WTC11 (cell line): ENCODE data around the gene CEP72. TPM values are rescaled to one million over a fixed set of nuclear protein-coding genes. Genes with fewer than 3 reads are reported as not detected.

ENCODE experiments used
- ATAC-seq: fragments of 200-7000 bp; cut with Tn5 transposase; 2 replicates; pipeline ENCODE4 v1.10.0; 2021; ENCODE audit warnings: mild to moderate bottlenecking, moderate library complexity
- CTCF ChIA-PET: fragments of 300-600 bp; sonication (Branson Sonifier 250); formaldehyde crosslinking; loops from one replicate; lab custom pipeline; 2021; ENCODE audit warnings: antibody characterized with exemption; lab: Charles Lee
- POLR2A ChIA-PET: fragments of 350-600 bp; sonication (Branson Sonifier 250); formaldehyde crosslinking; loops from one replicate; lab custom pipeline; 2021; ENCODE audit warnings: antibody characterized with exemption; lab: Charles Lee
- DNase-seq: peaks from one replicate; pipeline ENCODE4 v3.0.0; 2021; ENCODE audit warnings: low spot score
- H3K27ac Mint-ChIP-seq: 2 replicates; pipeline ENCODE4 v1.8.0; 2021; ENCODE audit warnings: mixed read lengths
- H3K27me3 Mint-ChIP-seq: 2 replicates; pipeline ENCODE4 v1.8.0; 2021; ENCODE audit warnings: low read depth, mild to moderate bottlenecking, moderate library complexity, mixed read lengths
- H3K36me3 Mint-ChIP-seq: 2 replicates; pipeline ENCODE4 v1.8.0; 2021; ENCODE audit warnings: mixed read lengths
- H3K4me1 Mint-ChIP-seq: 2 replicates; pipeline ENCODE4 v1.8.0; 2022; ENCODE audit warnings: mixed read lengths
- H3K4me3 Mint-ChIP-seq: 2 replicates; pipeline ENCODE4 v1.8.0; 2021; ENCODE audit warnings: mild to moderate bottlenecking, moderate library complexity, mixed read lengths
- H3K9me3 Mint-ChIP-seq: 2 replicates; pipeline ENCODE4 v1.8.0; 2021; ENCODE audit warnings: mixed read lengths
- CBFB ChIP-seq: sonication (generic); formaldehyde crosslinking; IDR thresholded peaks from 2 replicates; pipeline ENCODE4 v1.8.1; 2022; ENCODE audit warnings: mild to moderate bottlenecking, low read depth, missing genetic modification reagents
- E2F4 ChIP-seq: sonication (generic); formaldehyde crosslinking; IDR thresholded peaks from 2 replicates; pipeline ENCODE4 v1.8.1; 2022; ENCODE audit warnings: low read depth, mild to moderate bottlenecking, moderate library complexity, missing genetic modification reagents, borderline replicate concordance
- E2F5 ChIP-seq: sonication (generic); formaldehyde crosslinking; IDR thresholded peaks from 2 replicates; pipeline ENCODE4 v1.8.1; 2022; ENCODE audit warnings: mild to moderate bottlenecking, moderate library complexity, missing genetic modification reagents
- FOXJ3 ChIP-seq: sonication (generic); formaldehyde crosslinking; IDR thresholded peaks from 2 replicates; pipeline ENCODE4 v1.9.0; 2021; ENCODE audit warnings: missing genetic modification reagents, mild to moderate bottlenecking, borderline replicate concordance
- KAT7 ChIP-seq: sonication (generic); formaldehyde crosslinking; IDR thresholded peaks from 2 replicates; pipeline ENCODE4 v1.8.1; 2023; ENCODE audit warnings: missing genetic modification reagents, mild to moderate bottlenecking, borderline replicate concordance
- MXD4 ChIP-seq: fragments of 250-450 bp; sonication (Bioruptor Pico); IDR thresholded peaks from 2 replicates; pipeline ENCODE4 v1.8.0; 2021; ENCODE audit warnings: mild to moderate bottlenecking, moderate library complexity, borderline replicate concordance
- NFYB ChIP-seq: sonication (generic); formaldehyde crosslinking; conservative IDR thresholded peaks from 2 replicates; pipeline ENCODE4 v1.8.0; 2022; ENCODE audit warnings: low read depth, missing genetic modification reagents
- SP1 ChIP-seq: sonication (generic); formaldehyde crosslinking; conservative IDR thresholded peaks from 2 replicates; pipeline ENCODE4 v1.8.1; 2022; ENCODE audit warnings: missing genetic modification reagents
- ZMAT4 ChIP-seq: fragments of 250-450 bp; sonication (Bioruptor Pico); IDR thresholded peaks from 2 replicates; pipeline ENCODE4 v1.9.0; 2021; ENCODE audit warnings: mild to moderate bottlenecking
- ZNF121 ChIP-seq: sonication (generic); formaldehyde crosslinking; IDR thresholded peaks from 2 replicates; pipeline ENCODE4 v1.8.0; 2023; ENCODE audit warnings: missing genetic modification reagents
- ZNF425 ChIP-seq: fragments of 250-450 bp; sonication (Bioruptor Pico); conservative IDR thresholded peaks from 2 replicates; pipeline ENCODE4 v1.9.0; 2021; ENCODE audit warnings: mild to moderate bottlenecking
- total RNA-seq: library from RNA; stranded (reverse); gene quantifications from 3 replicates; pipeline ENCODE4 v1.2.3, GENCODE V29; 2021
- TF ChIP-seq, protein P1 (sequence below): sonication (generic); formaldehyde crosslinking; IDR thresholded peaks from 2 replicates; pipeline ENCODE4 v1.8.1; 2023; ENCODE audit warnings: mild to moderate bottlenecking, moderate library complexity, missing genetic modification reagents
- TF ChIP-seq, protein P2 (sequence below): sonication (generic); formaldehyde crosslinking; IDR thresholded peaks from 2 replicates; pipeline ENCODE4 v1.8.0; 2023; ENCODE audit warnings: missing genetic modification reagents
- TF ChIP-seq, protein P3 (sequence below): sonication (generic); formaldehyde crosslinking; IDR thresholded peaks from 2 replicates; pipeline ENCODE4 v1.8.1; 2023; ENCODE audit warnings: mild to moderate bottlenecking, missing genetic modification reagents, moderate library complexity
- TF ChIP-seq, protein P4 (sequence below): sonication (generic); formaldehyde crosslinking; IDR thresholded peaks from 2 replicates; pipeline ENCODE4 v1.8.0; 2022; ENCODE audit warnings: mild to moderate bottlenecking, missing genetic modification reagents
- TF ChIP-seq, protein P5 (sequence below): sonication (generic); formaldehyde crosslinking; IDR thresholded peaks from 2 replicates; pipeline ENCODE4 v1.8.0; 2022; ENCODE audit warnings: mild to moderate bottlenecking, missing genetic modification reagents

The CEP72 gene
- total RNA-seq, 1 experiment from 2014 or later = 26.6 TPM

DNA sequence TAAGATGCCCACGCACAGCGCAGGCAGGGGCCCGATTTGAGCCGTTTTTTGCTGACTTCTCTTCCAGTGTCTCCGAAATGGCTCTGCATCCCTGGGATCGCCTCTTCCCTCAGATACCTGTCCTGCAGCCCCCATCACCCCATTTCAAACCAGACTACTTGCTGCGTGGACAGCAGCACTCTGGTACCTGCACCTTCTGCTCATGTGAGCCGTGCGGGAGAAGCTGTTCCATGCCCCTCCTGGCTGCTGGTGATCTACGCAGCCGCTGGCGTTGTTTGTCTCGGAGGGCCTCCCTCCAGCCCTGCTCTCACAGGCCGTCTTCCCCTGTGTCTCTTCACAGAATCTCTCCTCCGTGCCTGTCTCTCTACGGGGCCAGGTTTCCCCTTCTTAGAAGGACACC, 13.4 kb downstream of the CEP72 start:
- no peak for TF ChIP-seq E2F4
- TF ChIP-seq, protein P1, sequence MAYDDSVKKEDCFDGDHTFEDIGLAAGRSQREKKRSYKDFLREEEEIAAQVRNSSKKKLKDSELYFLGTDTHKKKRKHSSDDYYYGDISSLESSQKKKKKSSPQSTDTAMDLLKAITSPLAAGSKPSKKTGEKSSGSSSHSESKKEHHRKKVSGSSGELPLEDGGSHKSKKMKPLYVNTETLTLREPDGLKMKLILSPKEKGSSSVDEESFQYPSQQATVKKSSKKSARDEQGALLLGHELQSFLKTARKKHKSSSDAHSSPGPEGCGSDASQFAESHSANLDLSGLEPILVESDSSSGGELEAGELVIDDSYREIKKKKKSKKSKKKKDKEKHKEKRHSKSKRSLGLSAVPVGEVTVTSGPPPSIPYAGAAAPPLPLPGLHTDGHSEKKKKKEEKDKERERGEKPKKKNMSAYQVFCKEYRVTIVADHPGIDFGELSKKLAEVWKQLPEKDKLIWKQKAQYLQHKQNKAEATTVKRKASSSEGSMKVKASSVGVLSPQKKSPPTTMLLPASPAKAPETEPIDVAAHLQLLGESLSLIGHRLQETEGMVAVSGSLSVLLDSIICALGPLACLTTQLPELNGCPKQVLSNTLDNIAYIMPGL (CRISPR knock-in tag) = no peak
- no peak for TF ChIP-seq NFYB
- TF ChIP-seq KAT7 = no peak
- no peak for TF ChIP-seq MXD4 (CRISPR knock-in tag)
- TF ChIP-seq ZMAT4 (CRISPR knock-in tag) = no peak
- no peak for TF ChIP-seq CBFB (CRISPR knock-in tag)
- TF ChIP-seq, protein P2, sequence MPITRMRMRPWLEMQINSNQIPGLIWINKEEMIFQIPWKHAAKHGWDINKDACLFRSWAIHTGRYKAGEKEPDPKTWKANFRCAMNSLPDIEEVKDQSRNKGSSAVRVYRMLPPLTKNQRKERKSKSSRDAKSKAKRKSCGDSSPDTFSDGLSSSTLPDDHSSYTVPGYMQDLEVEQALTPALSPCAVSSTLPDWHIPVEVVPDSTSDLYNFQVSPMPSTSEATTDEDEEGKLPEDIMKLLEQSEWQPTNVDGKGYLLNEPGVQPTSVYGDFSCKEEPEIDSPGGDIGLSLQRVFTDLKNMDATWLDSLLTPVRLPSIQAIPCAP (CRISPR knock-in tag) = no peak
- TF ChIP-seq, protein P3, sequence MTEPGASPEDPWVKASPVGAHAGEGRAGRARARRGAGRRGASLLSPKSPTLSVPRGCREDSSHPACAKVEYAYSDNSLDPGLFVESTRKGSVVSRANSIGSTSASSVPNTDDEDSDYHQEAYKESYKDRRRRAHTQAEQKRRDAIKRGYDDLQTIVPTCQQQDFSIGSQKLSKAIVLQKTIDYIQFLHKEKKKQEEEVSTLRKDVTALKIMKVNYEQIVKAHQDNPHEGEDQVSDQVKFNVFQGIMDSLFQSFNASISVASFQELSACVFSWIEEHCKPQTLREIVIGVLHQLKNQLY (CRISPR knock-in tag) = no peak
- TF ChIP-seq FOXJ3 (CRISPR knock-in tag) = no peak
- TF ChIP-seq, protein P4, sequence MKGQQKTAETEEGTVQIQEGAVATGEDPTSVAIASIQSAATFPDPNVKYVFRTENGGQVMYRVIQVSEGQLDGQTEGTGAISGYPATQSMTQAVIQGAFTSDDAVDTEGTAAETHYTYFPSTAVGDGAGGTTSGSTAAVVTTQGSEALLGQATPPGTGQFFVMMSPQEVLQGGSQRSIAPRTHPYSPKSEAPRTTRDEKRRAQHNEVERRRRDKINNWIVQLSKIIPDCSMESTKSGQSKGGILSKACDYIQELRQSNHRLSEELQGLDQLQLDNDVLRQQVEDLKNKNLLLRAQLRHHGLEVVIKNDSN (CRISPR knock-in tag) = no peak
- TF ChIP-seq, protein P5, sequence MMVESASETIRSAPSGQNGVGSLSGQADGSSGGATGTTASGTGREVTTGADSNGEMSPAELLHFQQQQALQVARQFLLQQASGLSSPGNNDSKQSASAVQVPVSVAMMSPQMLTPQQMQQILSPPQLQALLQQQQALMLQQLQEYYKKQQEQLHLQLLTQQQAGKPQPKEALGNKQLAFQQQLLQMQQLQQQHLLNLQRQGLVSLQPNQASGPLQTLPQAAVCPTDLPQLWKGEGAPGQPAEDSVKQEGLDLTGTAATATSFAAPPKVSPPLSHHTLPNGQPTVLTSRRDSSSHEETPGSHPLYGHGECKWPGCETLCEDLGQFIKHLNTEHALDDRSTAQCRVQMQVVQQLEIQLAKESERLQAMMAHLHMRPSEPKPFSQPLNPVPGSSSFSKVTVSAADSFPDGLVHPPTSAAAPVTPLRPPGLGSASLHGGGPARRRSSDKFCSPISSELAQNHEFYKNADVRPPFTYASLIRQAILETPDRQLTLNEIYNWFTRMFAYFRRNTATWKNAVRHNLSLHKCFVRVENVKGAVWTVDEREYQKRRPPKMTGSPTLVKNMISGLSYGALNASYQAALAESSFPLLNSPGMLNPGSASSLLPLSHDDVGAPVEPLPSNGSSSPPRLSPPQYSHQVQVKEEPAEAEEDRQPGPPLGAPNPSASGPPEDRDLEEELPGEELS (CRISPR knock-in tag) = no peak
- TF ChIP-seq SP1 (CRISPR knock-in tag) = no peak
- no peak for TF ChIP-seq ZNF425 (CRISPR knock-in tag)
- TF ChIP-seq ZNF121 (CRISPR knock-in tag) = no peak
- no peak for TF ChIP-seq E2F5 (CRISPR knock-in tag)
- Mint-ChIP-seq H3K9me3 (no peaks in the 10 kb centered on the region), H3K36me3 (peaks cover 53% of the 10 kb centered on the region), H3K27ac (no peak overlapping the region), H3K27me3 (no peaks in the 10 kb centered on the region), H3K4me1 (no peaks in the 10 kb centered on the region), H3K4me3 (no peak overlapping the region)
- DNase-seq = no peak
- ChIA-PET POLR2A (no interaction called here), CTCF (no interaction called here)
- ATAC-seq = no peak
